OCI-LY7 (cell line): ENCODE measurements around the gene TBC1D8.

Experiments used
- CTCF ChIP-seq: fragments of 200-600 bp; sonication (generic); conservative IDR thresholded peaks from 2 replicates; pipeline ENCODE4 v1.5.1; 2014; ENCODE audit warnings: mild to moderate bottlenecking, antibody characterized with exemption, low read length, moderate library complexity, mixed read lengths
- EZH2phosphoT487 ChIP-seq: fragments of 200-600 bp; sonication (generic); IDR thresholded peaks from 2 replicates; pipeline ENCODE4 v1.6.1; 2018; ENCODE audit warnings: low read depth, borderline replicate concordance, mild to moderate bottlenecking, mixed run types, antibody characterized with exemption, low read length, moderate library complexity, mixed read lengths

DNA sequence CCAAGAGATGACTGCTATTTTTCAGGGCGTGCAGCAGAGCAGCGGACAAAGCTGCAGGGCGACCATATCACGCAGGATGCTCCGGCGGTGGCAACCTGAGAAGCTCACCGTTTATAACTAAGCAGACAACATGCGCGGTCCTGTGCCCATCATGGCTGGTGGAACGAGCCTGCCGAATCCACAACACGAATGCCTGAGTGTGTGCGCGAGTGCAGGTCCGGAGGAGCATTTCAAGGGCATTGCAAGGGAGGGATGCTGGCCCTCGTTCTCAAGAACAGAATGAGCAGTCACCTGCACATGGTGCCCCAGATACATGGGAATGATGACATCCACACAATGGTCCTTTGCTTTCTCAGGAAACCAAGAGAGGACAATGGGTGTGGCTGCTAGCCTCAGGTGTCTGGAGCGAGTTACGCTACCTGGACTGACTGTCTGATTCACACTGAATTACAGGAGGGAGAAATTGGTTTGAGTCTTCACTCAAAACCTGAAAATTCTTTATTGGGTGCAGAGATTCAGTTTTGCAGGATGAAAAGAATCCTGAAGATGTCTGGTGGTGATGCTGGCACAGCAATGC is 39.8 kb downstream of the TBC1D8 start:
- TF ChIP-seq CTCF, result no peak
- no peak for TF ChIP-seq EZH2phosphoT487
